CD8-positive, alpha-beta memory T cell (primary cell): ENCODE measurements around the gene ACOT13. TPM values are rescaled to one million over a fixed set of nuclear protein-coding genes. Genes with fewer than 3 reads are reported as not detected.

Experiments used
- CTCF ChIA-PET: fragments of 350-600 bp; sonication (Branson Sonifier 250); formaldehyde crosslinking; loops from one replicate; lab custom pipeline; 2021; ENCODE audit warnings: antibody characterized with exemption; lab: Charles Lee
- POLR2A ChIA-PET: fragments of 350-600 bp; sonication (Branson Sonifier 250); formaldehyde crosslinking; loops from one replicate; lab custom pipeline; 2021; ENCODE audit warnings: antibody characterized with exemption; lab: Charles Lee
- DNase-seq, 5 donors: peaks; one replicate each; pipeline versions ENCODE4 v3.0.0 to v3.0.0-alpha.2; 2020 to 2022; ENCODE audit warnings: mixed read lengths in 1 of 5
- H3K27ac ChIP-seq: one replicate; pipeline ENCODE4 v1.7.0; 2013; ENCODE audit warnings: low read depth, mild to moderate bottlenecking, low read length, moderate library complexity
- H3K27me3 ChIP-seq: 2 replicates; pipeline ENCODE4 v1.7.0; 2013; ENCODE audit warnings: low read length, mild to moderate bottlenecking; ENCODE audit not compliant: insufficient read depth, poor library complexity, severe bottlenecking
- H3K36me3 ChIP-seq: 2 replicates; pipeline ENCODE4 v1.7.0; 2013; ENCODE audit warnings: mild to moderate bottlenecking, low read length, moderate library complexity; ENCODE audit not compliant: insufficient read depth
- H3K4me1 ChIP-seq: 2 replicates; pipeline ENCODE4 v1.7.0; 2013; ENCODE audit warnings: mild to moderate bottlenecking, low read length, moderate library complexity; ENCODE audit not compliant: insufficient read depth
- H3K4me3 ChIP-seq: 2 replicates; pipeline ENCODE4 v1.7.0; 2013; ENCODE audit warnings: mild to moderate bottlenecking, low read length
- H3K9me3 ChIP-seq: 2 replicates; pipeline ENCODE4 v1.7.0; 2013; ENCODE audit warnings: mild to moderate bottlenecking, low read length
- H3K27ac Mint-ChIP-seq, 8 donors: one replicate each; pipeline ENCODE4 v1.8.0; 2020 to 2021; ENCODE audit warnings: mixed read lengths in 8 of 8, mild to moderate bottlenecking in 6 of 8, inconsistent platforms in 3 of 8, moderate library complexity in 3 of 8
- H3K27me3 Mint-ChIP-seq, 2 donors: one replicate each; pipeline ENCODE4 v1.8.0; 2020 to 2021; ENCODE audit warnings: mixed read lengths in 2 of 2, mild to moderate bottlenecking in 1 of 2, moderate library complexity in 1 of 2
- H3K36me3 Mint-ChIP-seq, 3 donors: one replicate each; pipeline ENCODE4 v1.8.0; 2020 to 2021; ENCODE audit warnings: mixed read lengths in 3 of 3, inconsistent platforms in 1 of 3, mild to moderate bottlenecking in 1 of 3
- H3K4me1 Mint-ChIP-seq, 3 donors: one replicate each; pipeline ENCODE4 v1.8.0; 2020 to 2021; ENCODE audit warnings: mixed read lengths in 3 of 3, inconsistent platforms in 1 of 3, mild to moderate bottlenecking in 1 of 3
- H3K4me3 Mint-ChIP-seq, 7 donors: one replicate each; pipeline ENCODE4 v1.8.0; 2020 to 2021; ENCODE audit warnings: mixed read lengths in 7 of 7, mild to moderate bottlenecking in 6 of 7, moderate library complexity in 4 of 7, inconsistent platforms in 2 of 7
- H3K9me3 Mint-ChIP-seq, 5 donors: one replicate each; pipeline ENCODE4 v1.8.0; 2020 to 2022; ENCODE audit warnings: mixed read lengths in 5 of 5, mild to moderate bottlenecking in 3 of 5, moderate library complexity in 2 of 5, inconsistent platforms in 1 of 5
- polyA plus RNA-seq: library from polyadenylated mRNA; unstranded; fragments of 300-500 nt; fragmentation: Illumina TruSeq; gene quantifications from one replicate; pipeline ENCODE4 v1.2.3, GENCODE V29; 2021
- total RNA-seq, 2 experiments: library from RNA; stranded (reverse); gene quantifications; one replicate each; pipeline ENCODE4 v1.2.3, GENCODE V29; 2021

Gene ACOT13
- total and polyA plus RNA-seq, 3 experiments from 2014 or later: 17.0 to 25.3 (median 19.6) TPM

DNA sequence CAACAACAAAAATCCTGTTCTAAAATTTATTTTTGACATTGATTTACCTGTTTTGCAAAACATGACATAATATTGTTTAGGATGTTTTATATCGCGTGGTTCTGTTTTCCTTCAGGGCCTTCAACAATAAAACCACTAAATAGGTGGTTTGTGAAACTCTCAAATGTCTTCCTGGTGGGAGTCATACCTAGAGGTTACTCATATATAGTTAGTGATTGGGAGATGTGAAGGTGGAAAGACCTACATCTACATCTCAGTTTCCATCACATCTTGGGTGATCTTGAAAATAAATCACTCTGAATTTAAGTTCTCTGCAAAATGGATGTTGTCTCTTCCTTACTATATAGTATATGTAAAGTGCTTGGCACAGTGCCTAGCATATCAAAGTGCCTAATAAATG lies 29.2 kb downstream of the ACOT13 start:
- peaks cover 4% of the 10 kb centered on the region for H3K36me3 ChIP-seq
- H3K4me1 Mint-ChIP-seq: peaks cover 5 to 23% (median 23%) of the 10 kb centered on the region in 3 donors
- H3K36me3 Mint-ChIP-seq: peaks cover 0 to 14% (median 3%) of the 10 kb centered on the region in 3 donors
- DNase-seq: no peak
- H3K4me3 ChIP-seq: no peak overlapping the region
- no peaks in the 10 kb centered on the region for H3K9me3 ChIP-seq
- POLR2A ChIA-PET: no interaction called here
- H3K27me3 ChIP-seq: no peaks in the 10 kb centered on the region
- H3K27ac Mint-ChIP-seq: peak overlapping the region in 2 of 8 donors; percentile 40 to 90
- CTCF ChIA-PET: interaction anchor here (0.8 to 1.8 kb wide), 3 partner anchors 16 to 116 kb away, joined by 3 to 5 read pairs (median 3); no protein-coding TSS in a partner anchor
- H3K27me3 Mint-ChIP-seq: no peaks in the 10 kb centered on the region
- H3K27ac ChIP-seq: no peak overlapping the region
- H3K4me3 Mint-ChIP-seq: no peak overlapping the region
- H3K9me3 Mint-ChIP-seq: no peaks in the 10 kb centered on the region
- no peaks in the 10 kb centered on the region for H3K4me1 ChIP-seq

DNA sequence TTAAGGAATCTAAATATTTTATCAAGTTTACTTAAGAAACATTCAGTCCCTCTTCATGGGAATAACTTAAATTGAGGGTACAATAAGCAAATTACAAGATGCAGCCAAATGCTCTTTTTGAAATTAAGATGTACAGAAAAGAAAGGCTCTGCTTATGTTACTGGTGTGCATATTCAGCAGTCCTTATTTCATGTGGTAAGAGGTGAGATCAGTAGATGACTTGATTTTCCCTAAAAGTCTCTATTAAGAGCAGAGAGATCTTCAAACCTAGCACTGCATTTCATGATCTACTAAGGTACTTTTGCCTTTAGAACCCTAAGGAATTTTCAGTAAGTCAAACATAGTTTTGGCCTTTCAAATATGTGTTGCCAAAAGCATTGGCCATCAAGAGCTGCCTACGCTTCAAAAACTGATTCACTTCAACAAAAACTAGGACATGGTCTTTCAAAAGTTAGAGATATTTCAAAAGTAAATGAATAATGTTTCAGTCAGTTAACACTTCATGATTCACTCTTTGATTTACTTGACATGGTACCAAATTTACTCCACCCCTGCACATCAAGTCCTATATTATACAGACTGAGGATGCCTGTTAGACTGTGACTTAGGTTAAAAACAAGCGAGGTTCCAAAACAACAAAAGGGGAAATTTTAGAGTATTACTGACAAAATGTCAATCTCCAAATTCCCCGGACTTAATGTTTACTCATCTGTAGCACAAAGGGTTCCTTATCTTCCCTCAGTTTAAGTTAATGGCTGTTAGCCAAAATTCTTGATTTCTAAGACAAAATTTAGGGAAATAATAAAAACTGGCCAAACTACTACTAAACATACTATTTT lies 32.9 kb downstream of the ACOT13 start:
- Histone ChIP-seq H3K4me3 (no peak overlapping the region), H3K36me3 (peaks cover 12% of the 10 kb centered on the region), H3K9me3 (no peaks in the 10 kb centered on the region), H3K27ac (no peak overlapping the region), H3K4me1 (no peaks in the 10 kb centered on the region), H3K27me3 (no peaks in the 10 kb centered on the region)
- Mint-ChIP-seq H3K4me3 (no peak overlapping the region), H3K4me1 (peaks cover 12 to 31% (median 28%) of the 10 kb centered on the region in 3 donors), H3K27me3 (no peaks in the 10 kb centered on the region), H3K27ac (peak overlapping the region in 7 of 8 donors; percentile 25 to 80 (median 48)), H3K36me3 (peaks cover 0 to 44% (median 6%) of the 10 kb centered on the region in 3 donors), H3K9me3 (no peaks in the 10 kb centered on the region)
- DNase-seq: no peak
- ChIA-PET CTCF (no interaction called here), POLR2A (interaction anchor here (1.0 kb wide), 1 partner anchor 115 kb away, joined by 4 read pairs; no protein-coding TSS in a partner anchor)

- Histone ChIP-seq H3K27me3 (no peaks in the 10 kb centered on the region), H3K9me3 (no peaks in the 10 kb centered on the region), H3K27ac (no peak overlapping the region), H3K4me3 (no peak overlapping the region), H3K4me1 (no peaks in the 10 kb centered on the region), H3K36me3 (peaks cover 37% of the 10 kb centered on the region)
- H3K27ac Mint-ChIP-seq: peak overlapping the region; percentile 42 to 89 (median 64)
- H3K4me3 Mint-ChIP-seq: no peak overlapping the region
- peaks cover 0 to 71% (median 18%) of the 10 kb centered on the region in 3 donors for H3K36me3 Mint-ChIP-seq
- POLR2A ChIA-PET: interaction anchor here (0.8 kb wide), 1 partner anchor 8 kb away, joined by 3 read pairs; no protein-coding TSS in a partner anchor
- H3K27me3 Mint-ChIP-seq: no peaks in the 10 kb centered on the region
- DNase-seq: no peak
- H3K9me3 Mint-ChIP-seq: no peaks in the 10 kb centered on the region
- CTCF ChIA-PET: interaction anchor here (3.1 kb wide), 1 partner anchor 122 kb away, joined by 10 read pairs; no protein-coding TSS in a partner anchor
- peaks cover 14 to 47% (median 44%) of the 10 kb centered on the region in 3 donors for H3K4me1 Mint-ChIP-seq
Measured at GRCh38 chr6:24702720-24703282, 35.9 kb downstream of the ACOT13 start.

DNA sequence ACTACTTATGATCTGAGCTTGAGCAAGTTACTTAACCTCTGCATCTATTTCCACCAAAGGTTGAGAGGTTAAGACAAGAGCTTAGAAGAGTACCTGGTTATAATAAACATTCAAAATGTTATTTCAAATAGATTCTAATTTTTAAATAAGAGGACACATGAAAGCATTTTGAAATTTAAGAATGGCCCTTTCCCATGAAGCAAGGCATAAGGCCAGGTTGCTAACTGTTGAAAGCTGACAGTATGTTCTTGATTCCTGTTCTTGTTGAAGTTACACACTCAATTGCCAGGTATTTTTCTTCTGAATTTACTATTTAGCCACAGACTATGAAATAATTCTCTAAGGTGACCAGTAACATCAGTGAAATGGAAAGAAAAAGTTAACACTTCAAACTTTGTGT lies 37.6 kb downstream of the ACOT13 start:
- CTCF ChIA-PET: no interaction called here
- Mint-ChIP-seq H3K36me3 (peaks cover 0 to 84% (median 18%) of the 10 kb centered on the region in 3 donors), H3K27me3 (no peaks in the 10 kb centered on the region), H3K27ac (peak overlapping the region in 6 of 8 donors; percentile 17 to 82 (median 36)), H3K9me3 (no peaks in the 10 kb centered on the region), H3K4me1 (peaks cover 20 to 54% (median 50%) of the 10 kb centered on the region in 3 donors), H3K4me3 (no peak overlapping the region)
- POLR2A ChIA-PET: no interaction called here
- no peak for DNase-seq
- Histone ChIP-seq H3K9me3 (no peaks in the 10 kb centered on the region), H3K27me3 (no peaks in the 10 kb centered on the region), H3K27ac (no peak overlapping the region), H3K4me1 (no peaks in the 10 kb centered on the region), H3K36me3 (peaks cover 53% of the 10 kb centered on the region), H3K4me3 (no peak overlapping the region)

DNA sequence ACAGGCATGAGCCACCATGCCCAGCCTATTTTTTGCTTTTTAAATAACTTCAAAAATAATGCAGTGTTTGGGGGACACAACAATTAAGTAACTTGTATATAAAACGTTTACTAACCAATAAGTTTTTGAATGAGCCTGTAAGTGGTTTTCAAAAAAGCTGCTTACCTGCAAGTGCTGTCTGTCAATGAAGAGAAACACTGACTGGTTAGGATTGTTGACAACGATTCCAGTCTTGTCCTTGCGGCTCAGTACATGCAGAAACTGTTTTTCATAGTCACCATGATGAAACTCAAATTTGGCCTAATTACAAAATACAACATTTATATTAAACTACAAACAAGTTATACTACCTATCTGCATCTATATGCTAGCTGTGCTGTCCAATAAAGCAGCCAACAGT lies 41.7 kb downstream of the ACOT13 start:
- Histone ChIP-seq H3K36me3 (peaks cover 62% of the 10 kb centered on the region), H3K27ac (no peak overlapping the region), H3K4me1 (peaks cover 28% of the 10 kb centered on the region), H3K27me3 (no peaks in the 10 kb centered on the region), H3K4me3 (no peak overlapping the region), H3K9me3 (no peaks in the 10 kb centered on the region)
- H3K4me1 Mint-ChIP-seq: peaks cover 39 to 74% (median 69%) of the 10 kb centered on the region in 3 donors
- DNase-seq: no peak
- POLR2A ChIA-PET: interaction anchor here (1.1 kb wide), 2 partner anchors 10 to 35 kb away, joined by 3 to 6 read pairs; partner anchors contain the start of gene C6orf62
- H3K27me3 Mint-ChIP-seq: no peaks in the 10 kb centered on the region
- peak overlapping the region in 5 of 8 donors; percentile 10 to 66 (median 53) for H3K27ac Mint-ChIP-seq
- no peak overlapping the region for H3K4me3 Mint-ChIP-seq
- H3K9me3 Mint-ChIP-seq: no peaks in the 10 kb centered on the region
- CTCF ChIA-PET: interaction anchor here (0.6 kb wide), 1 partner anchor 125 kb away, joined by 3 read pairs; no protein-coding TSS in a partner anchor
- peaks cover 0 to 90% (median 17%) of the 10 kb centered on the region in 3 donors for H3K36me3 Mint-ChIP-seq

DNA sequence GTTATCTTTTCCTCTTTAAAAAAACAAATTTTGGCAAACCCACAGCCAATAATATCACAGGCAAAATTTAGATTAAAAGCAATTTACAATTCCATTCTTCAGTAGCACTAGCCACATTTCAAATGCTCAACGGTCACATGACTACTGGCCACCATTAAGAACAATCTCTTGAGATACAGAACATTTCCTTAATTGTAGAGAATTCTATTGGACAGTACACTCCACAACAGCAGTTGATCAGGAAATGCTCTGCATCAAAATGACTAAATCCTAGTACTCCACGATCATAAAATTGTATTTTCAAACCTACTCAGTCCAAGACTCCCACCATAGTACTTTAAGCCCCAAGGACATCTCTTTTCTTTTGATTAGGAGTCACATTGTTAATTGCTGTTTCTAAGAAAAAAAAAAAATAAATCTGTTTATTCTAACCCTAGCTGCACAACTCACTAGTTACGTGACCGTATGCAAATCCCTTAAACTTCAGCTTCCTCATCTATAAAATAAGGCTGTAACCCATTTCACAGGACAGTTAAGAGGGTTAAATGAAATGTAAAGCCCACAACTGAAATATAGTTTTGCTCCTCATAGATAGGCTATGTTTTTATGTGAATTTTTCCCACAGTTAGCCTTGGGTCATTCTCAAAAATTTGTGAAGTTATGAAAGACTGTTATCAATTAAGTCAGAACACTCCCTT lies 42.3 kb downstream of the ACOT13 start:
- peaks cover 40 to 74% (median 69%) of the 10 kb centered on the region in 3 donors for H3K4me1 Mint-ChIP-seq
- H3K27me3 Mint-ChIP-seq: no peaks in the 10 kb centered on the region
- no peaks in the 10 kb centered on the region for H3K9me3 Mint-ChIP-seq
- peaks cover 33% of the 10 kb centered on the region for H3K4me1 ChIP-seq
- H3K36me3 ChIP-seq: peaks cover 64% of the 10 kb centered on the region
- H3K27ac Mint-ChIP-seq: peak overlapping the region in 7 of 8 donors; percentile 10 to 66 (median 53)
- H3K27me3 ChIP-seq: no peaks in the 10 kb centered on the region
- peaks cover 0 to 90% (median 21%) of the 10 kb centered on the region in 3 donors for H3K36me3 Mint-ChIP-seq
- POLR2A ChIA-PET: interaction anchor here (1.1 kb wide), 1 partner anchor 9 kb away, joined by 3 read pairs; the partner anchor contains the start of gene C6orf62
- H3K27ac ChIP-seq: no peak overlapping the region
- H3K9me3 ChIP-seq: no peaks in the 10 kb centered on the region
- no peak overlapping the region for H3K4me3 ChIP-seq
- CTCF ChIA-PET: no interaction called here
- no peak for DNase-seq
- peak overlapping the region in 2 of 7 donors; percentile 11 to 34 for H3K4me3 Mint-ChIP-seq

DNA sequence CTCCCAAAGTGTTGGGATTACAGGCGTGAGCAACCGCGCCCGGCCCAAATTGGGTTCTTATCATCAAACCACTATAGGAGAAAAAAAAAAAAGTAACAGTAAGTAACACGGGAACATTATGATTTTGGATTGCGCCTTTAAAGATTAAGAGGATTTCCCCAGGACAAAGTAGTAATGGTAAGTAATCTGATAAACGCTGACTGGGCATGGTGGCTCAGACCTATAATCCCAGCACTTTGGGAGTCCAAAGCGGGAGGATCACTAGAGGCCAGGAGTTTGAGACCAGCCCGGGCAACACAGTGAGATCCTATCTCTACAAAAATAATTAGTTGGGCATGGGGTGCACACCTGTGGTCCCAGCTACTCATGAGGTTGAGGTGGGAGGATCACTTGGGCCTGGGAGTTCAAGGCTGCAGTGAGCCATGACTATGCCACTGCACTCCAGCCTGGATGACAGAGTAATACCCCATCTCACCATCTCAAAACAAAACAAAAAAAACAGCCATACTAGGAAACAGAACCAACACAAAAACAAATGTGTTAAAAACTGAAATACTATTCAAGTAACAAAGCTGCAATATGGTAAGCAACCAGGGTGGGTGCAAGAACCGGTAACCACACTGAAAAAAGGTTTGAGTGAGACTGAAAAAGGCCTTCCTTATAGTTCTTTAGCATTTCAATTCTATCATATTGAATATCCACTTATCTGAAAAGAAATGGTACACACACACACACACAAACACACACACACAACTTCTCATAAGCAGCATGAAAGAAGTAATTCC lies 43.8 kb downstream of the ACOT13 start:
- H3K36me3 ChIP-seq: peaks cover 69% of the 10 kb centered on the region
- H3K27ac ChIP-seq: no peak overlapping the region
- ChIA-PET CTCF (interaction anchor here (0.7 kb wide), 1 partner anchor 586 kb away, joined by 3 read pairs; no protein-coding TSS in a partner anchor), POLR2A (interaction anchor here (0.6 to 0.7 kb wide), 2 partner anchors 8 to 23 kb away, joined by 3 to 6 read pairs; no protein-coding TSS in a partner anchor)
- H3K4me1 Mint-ChIP-seq: peaks cover 52 to 81% (median 72%) of the 10 kb centered on the region in 3 donors
- H3K4me1 ChIP-seq: peaks cover 48% of the 10 kb centered on the region
- peak overlapping the region in 6 of 7 donors; percentile 10 to 52 (median 41) for H3K4me3 Mint-ChIP-seq
- DNase-seq: no peak
- H3K4me3 ChIP-seq: no peak overlapping the region
- H3K9me3 Mint-ChIP-seq: no peaks in the 10 kb centered on the region
- H3K27ac Mint-ChIP-seq: peak overlapping the region; percentile 19 to 98 (median 79)
- H3K27me3 ChIP-seq: no peaks in the 10 kb centered on the region
- H3K27me3 Mint-ChIP-seq: no peaks in the 10 kb centered on the region
- no peaks in the 10 kb centered on the region for H3K9me3 ChIP-seq
- H3K36me3 Mint-ChIP-seq: peaks cover 9 to 92% (median 24%) of the 10 kb centered on the region in 3 donors
